Neural cell (in vitro differentiated cells): ENCODE measurements around the gene DEAF1. TPM values are rescaled to one million over a fixed set of nuclear protein-coding genes. Genes with fewer than 3 reads are reported as not detected.

Experiments used
- H2AFZ ChIP-seq: fragments of 200-600, 300-800 bp; sonication (generic), shearing (Covaris generic); 2 replicates; pipeline ENCODE4 v1.6.0; 2014; ENCODE audit warnings: low read depth, mild to moderate bottlenecking, antibody characterized with exemption, low read length, moderate library complexity
- H3F3A ChIP-seq: fragments of 200-600 bp; shearing (Covaris generic); 2 replicates; pipeline ENCODE4 v1.6.1; 2016; ENCODE audit warnings: mild to moderate bottlenecking, moderate library complexity, mixed read lengths, antibody characterized with exemption, low read length; ENCODE audit not compliant: insufficient read depth, poor library complexity, severe bottlenecking
- H3K27ac ChIP-seq: fragments of 200-600, 300-800 bp; sonication (generic), shearing (Covaris generic); 2 replicates; pipeline ENCODE4 v1.5.1; 2014; ENCODE audit warnings: mild to moderate bottlenecking, low read length, moderate library complexity
- H3K27me3 ChIP-seq: fragments of 300-800, 200-600 bp; sonication (generic), shearing (Covaris generic); 2 replicates; pipeline ENCODE4 v1.6.0; 2014; ENCODE audit warnings: mild to moderate bottlenecking, low read depth, low read length, moderate library complexity; ENCODE audit not compliant: insufficient read depth
- H3K36me3 ChIP-seq: fragments of 300-800, 200-600 bp; sonication (generic), shearing (Covaris generic); 2 replicates; pipeline ENCODE4 v1.5.1; 2014; ENCODE audit warnings: mild to moderate bottlenecking, antibody characterized with exemption, low read length, moderate library complexity; ENCODE audit not compliant: insufficient read depth
- H3K4me2 ChIP-seq: fragments of 300-800, 200-600 bp; sonication (generic), shearing (Covaris generic); 2 replicates; pipeline ENCODE4 v1.6.0; 2014; ENCODE audit warnings: mild to moderate bottlenecking, low read length
- H3K4me3 ChIP-seq: fragments of 300-800, 200-600 bp; sonication (generic), shearing (Covaris generic); 2 replicates; pipeline ENCODE4 v1.5.1; 2014; ENCODE audit warnings: mild to moderate bottlenecking, low read length, moderate library complexity
- H3K79me2 ChIP-seq: fragments of 200-600 bp; shearing (Covaris generic); replicated peaks from 2 replicates; pipeline ENCODE4 v1.6.0; 2014; ENCODE audit warnings: mild to moderate bottlenecking, low read length, moderate library complexity; ENCODE audit not compliant: insufficient read depth
- H3K9ac ChIP-seq: fragments of 300-800, 200-600 bp; sonication (generic), shearing (Covaris generic); 2 replicates; pipeline ENCODE4 v1.6.1; 2016; ENCODE audit warnings: mild to moderate bottlenecking, low read length, mixed read lengths
- H3K9me2 ChIP-seq: fragments of 200-600 bp; shearing (Covaris generic); 2 replicates; pipeline ENCODE4 v1.6.1; 2016; ENCODE audit warnings: mild to moderate bottlenecking, low read length, mixed read lengths; ENCODE audit not compliant: insufficient read depth
- H3K9me3 ChIP-seq: fragments of 200-600, 300-800 bp; sonication (generic), shearing (Covaris generic); 2 replicates; pipeline ENCODE4 v1.6.1; 2016; ENCODE audit warnings: mild to moderate bottlenecking, mixed run types, low read length, moderate library complexity, mixed read lengths
- H4K20me1 ChIP-seq: fragments of 200-600 bp; shearing (Covaris generic); 2 replicates; pipeline ENCODE4 v1.6.1; 2016; ENCODE audit warnings: mild to moderate bottlenecking, mixed run types; ENCODE audit not compliant: insufficient read depth
- CTCF ChIP-seq: fragments of 450-650 bp; IDR thresholded peaks from 2 replicates; pipeline ENCODE4 v1.5.1; 2014; ENCODE audit warnings: antibody characterized with exemption, mild to moderate bottlenecking, moderate library complexity; ENCODE audit not compliant: poor library complexity, severe bottlenecking
- EP300 ChIP-seq: fragments of 450-650 bp; conservative IDR thresholded peaks from 2 replicates; pipeline ENCODE4 v1.6.1; 2014; ENCODE audit warnings: antibody characterized with exemption, mild to moderate bottlenecking, moderate library complexity; ENCODE audit not compliant: poor library complexity, severe bottlenecking
- EZH2 ChIP-seq: fragments of 200-600, 300-800 bp; shearing (Covaris generic), sonication (generic); IDR thresholded peaks from 2 replicates; pipeline ENCODE4 v1.6.1; 2014; ENCODE audit warnings: antibody characterized with exemption, low read length, borderline replicate concordance, mild to moderate bottlenecking; ENCODE audit not compliant: insufficient read depth, poor library complexity, severe bottlenecking
- MXI1 ChIP-seq: fragments of 450-650 bp; conservative IDR thresholded peaks from 2 replicates; pipeline ENCODE4 v1.6.1; 2014; ENCODE audit warnings: antibody characterized with exemption, mild to moderate bottlenecking; ENCODE audit not compliant: poor library complexity, severe bottlenecking
- POLR2AphosphoS5 ChIP-seq: IDR thresholded peaks from 2 replicates; pipeline ENCODE4 v1.6.1; 2012
- RAD21 ChIP-seq: fragments of 450-650 bp; conservative IDR thresholded peaks from 2 replicates; pipeline ENCODE4 v1.6.1; 2014; ENCODE audit warnings: antibody characterized with exemption, mild to moderate bottlenecking, moderate library complexity
- SMC3 ChIP-seq: fragments of 450-650 bp; conservative IDR thresholded peaks from 2 replicates; pipeline ENCODE4 v1.6.1; 2014; ENCODE audit warnings: antibody characterized with exemption, mild to moderate bottlenecking, moderate library complexity; ENCODE audit not compliant: poor library complexity
- TAF1 ChIP-seq: IDR thresholded peaks from 2 replicates; pipeline ENCODE4 v1.6.1; 2012; ENCODE audit warnings: low read depth
- polyA plus RNA-seq: library from polyadenylated mRNA; depleted of rRNA; stranded (reverse); fragments of >200 nt; gene quantifications from 2 replicates; pipeline ENCODE4 v1.2.3, GENCODE V29; 2014
- TF ChIP-seq, protein P1 (sequence below): IDR thresholded peaks from 2 replicates; pipeline ENCODE4 v1.6.1; 2012; ENCODE audit warnings: borderline replicate concordance

DEAF1 gene
- polyA plus RNA-seq, 1 donor from 2014 or later = 87.6 TPM

GRCh38 chr11:612961-613300 is 82.1 kb downstream of the DEAF1 start:
- H3K36me3 ChIP-seq = no peaks in the 10 kb centered on the region
- TF ChIP-seq SMC3 (no peak), TAF1 (no peak), CTCF (no peak), EZH2 (no peak), MXI1 (no peak), POLR2AphosphoS5 (no peak), EP300 (no peak), RAD21 (no peak)
- TF ChIP-seq, protein P1, sequence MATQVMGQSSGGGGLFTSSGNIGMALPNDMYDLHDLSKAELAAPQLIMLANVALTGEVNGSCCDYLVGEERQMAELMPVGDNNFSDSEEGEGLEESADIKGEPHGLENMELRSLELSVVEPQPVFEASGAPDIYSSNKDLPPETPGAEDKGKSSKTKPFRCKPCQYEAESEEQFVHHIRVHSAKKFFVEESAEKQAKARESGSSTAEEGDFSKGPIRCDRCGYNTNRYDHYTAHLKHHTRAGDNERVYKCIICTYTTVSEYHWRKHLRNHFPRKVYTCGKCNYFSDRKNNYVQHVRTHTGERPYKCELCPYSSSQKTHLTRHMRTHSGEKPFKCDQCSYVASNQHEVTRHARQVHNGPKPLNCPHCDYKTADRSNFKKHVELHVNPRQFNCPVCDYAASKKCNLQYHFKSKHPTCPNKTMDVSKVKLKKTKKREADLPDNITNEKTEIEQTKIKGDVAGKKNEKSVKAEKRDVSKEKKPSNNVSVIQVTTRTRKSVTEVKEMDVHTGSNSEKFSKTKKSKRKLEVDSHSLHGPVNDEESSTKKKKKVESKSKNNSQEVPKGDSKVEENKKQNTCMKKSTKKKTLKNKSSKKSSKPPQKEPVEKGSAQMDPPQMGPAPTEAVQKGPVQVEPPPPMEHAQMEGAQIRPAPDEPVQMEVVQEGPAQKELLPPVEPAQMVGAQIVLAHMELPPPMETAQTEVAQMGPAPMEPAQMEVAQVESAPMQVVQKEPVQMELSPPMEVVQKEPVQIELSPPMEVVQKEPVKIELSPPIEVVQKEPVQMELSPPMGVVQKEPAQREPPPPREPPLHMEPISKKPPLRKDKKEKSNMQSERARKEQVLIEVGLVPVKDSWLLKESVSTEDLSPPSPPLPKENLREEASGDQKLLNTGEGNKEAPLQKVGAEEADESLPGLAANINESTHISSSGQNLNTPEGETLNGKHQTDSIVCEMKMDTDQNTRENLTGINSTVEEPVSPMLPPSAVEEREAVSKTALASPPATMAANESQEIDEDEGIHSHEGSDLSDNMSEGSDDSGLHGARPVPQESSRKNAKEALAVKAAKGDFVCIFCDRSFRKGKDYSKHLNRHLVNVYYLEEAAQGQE = no peak
- H3K4me2 ChIP-seq = no peak overlapping the region
- H3F3A ChIP-seq = no peaks in the 10 kb centered on the region
- H3K9me2 ChIP-seq = no peaks in the 10 kb centered on the region
- no peak overlapping the region for H2AFZ ChIP-seq
- H4K20me1 ChIP-seq = no peaks in the 10 kb centered on the region
- H3K4me3 ChIP-seq = no peak overlapping the region
- H3K9me3 ChIP-seq = no peaks in the 10 kb centered on the region
- no peaks in the 10 kb centered on the region for H3K79me2 ChIP-seq
- no peak overlapping the region for H3K9ac ChIP-seq
- H3K27me3 ChIP-seq = no peaks in the 10 kb centered on the region
- no peak overlapping the region for H3K27ac ChIP-seq

GRCh38 chr11:612201-612960 is 82.6 kb downstream of the DEAF1 start:
- Histone ChIP-seq H3K27me3 (no peaks in the 10 kb centered on the region), H2AFZ (no peak overlapping the region), H3K4me2 (no peak overlapping the region), H3K79me2 (no peaks in the 10 kb centered on the region), H3K36me3 (no peaks in the 10 kb centered on the region), H4K20me1 (no peaks in the 10 kb centered on the region), H3K4me3 (no peak overlapping the region), H3K9ac (no peak overlapping the region), H3K9me3 (no peaks in the 10 kb centered on the region), H3K9me2 (no peaks in the 10 kb centered on the region), H3F3A (no peaks in the 10 kb centered on the region), H3K27ac (no peak overlapping the region)
- no peak for TF ChIP-seq TAF1
- no peak for TF ChIP-seq RAD21
- TF ChIP-seq CTCF = no peak
- TF ChIP-seq MXI1 = no peak
- TF ChIP-seq POLR2AphosphoS5 = no peak
- TF ChIP-seq SMC3 = no peak
- TF ChIP-seq, protein P1 = no peak
- no peak for TF ChIP-seq EZH2
- TF ChIP-seq EP300 = no peak
